ENCODE measurements around the gene CTPS1.
A peak's percentile ranks its signal among the peaks of the same experiment; 100 is the strongest.

Gene CTPS1

GRCh38 chr1:41022424-41022823 is 42.9 kb downstream of the CTPS1 start:
- no peak for DNase-seq

GRCh38 chr1:41023279-41023990 is 43.9 kb downstream of the CTPS1 start:
- DNase-seq: no peak

DNA sequence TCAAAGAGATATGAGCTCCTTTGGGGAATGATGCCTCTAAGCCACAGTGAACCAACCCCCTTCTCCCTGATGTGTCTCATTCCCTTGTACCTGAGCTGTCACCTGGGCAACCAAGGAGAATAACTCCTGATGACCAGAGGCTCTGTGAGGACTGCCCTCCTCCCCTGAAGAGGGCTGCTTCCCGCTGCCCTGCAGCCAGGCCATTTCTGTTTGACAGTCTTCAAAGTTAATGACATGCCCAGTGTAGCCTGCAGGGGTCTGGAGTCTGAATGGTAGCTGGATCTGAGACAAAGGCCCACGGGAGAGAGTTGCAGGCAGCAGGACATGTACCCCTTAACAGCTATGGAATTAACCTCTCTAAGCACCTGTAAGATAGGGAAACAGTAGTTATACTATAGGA is 45.5 kb downstream of the CTPS1 start:
- DNase-seq: no peak

DNA sequence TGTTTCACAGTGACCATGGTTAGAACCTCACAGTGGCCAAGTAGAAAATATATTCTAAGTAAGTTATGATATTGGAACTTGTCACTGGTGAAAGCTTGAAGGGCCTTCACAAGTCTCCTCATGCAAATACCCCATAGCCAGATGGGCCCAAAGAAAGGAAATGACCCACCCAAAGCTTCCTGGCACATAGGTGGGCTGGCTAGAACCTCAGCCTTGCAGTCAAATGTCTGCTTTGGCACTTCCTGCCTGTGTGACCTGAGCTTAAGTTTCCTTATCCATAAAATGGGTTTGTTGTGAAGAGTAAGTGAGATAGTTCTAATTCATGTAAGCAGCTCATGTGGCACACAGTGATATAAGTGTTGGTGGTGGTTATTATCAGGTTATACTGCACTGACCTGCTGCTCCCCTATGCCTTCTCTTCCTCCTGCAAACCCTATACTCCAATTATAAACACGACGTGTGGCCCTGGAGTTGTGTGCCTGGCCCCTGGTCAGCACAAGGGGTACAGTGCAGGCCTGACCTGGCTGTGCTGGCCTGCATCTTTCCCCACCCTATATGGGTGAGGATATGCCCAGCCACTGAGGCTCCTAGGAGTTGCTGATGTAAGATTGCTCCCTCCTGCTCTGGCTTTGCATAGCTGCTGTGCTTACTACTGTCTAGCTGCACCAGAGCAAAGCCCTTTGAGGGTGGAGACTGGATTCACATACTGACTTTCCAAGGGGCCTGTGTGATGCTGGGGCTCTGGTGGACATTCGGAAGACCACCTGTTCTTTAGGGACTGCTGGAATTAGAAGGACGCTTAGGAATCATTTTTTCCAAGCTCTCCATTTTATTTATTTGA is 46.7 kb downstream of the CTPS1 start:
- DNase-seq: no peak

DNA sequence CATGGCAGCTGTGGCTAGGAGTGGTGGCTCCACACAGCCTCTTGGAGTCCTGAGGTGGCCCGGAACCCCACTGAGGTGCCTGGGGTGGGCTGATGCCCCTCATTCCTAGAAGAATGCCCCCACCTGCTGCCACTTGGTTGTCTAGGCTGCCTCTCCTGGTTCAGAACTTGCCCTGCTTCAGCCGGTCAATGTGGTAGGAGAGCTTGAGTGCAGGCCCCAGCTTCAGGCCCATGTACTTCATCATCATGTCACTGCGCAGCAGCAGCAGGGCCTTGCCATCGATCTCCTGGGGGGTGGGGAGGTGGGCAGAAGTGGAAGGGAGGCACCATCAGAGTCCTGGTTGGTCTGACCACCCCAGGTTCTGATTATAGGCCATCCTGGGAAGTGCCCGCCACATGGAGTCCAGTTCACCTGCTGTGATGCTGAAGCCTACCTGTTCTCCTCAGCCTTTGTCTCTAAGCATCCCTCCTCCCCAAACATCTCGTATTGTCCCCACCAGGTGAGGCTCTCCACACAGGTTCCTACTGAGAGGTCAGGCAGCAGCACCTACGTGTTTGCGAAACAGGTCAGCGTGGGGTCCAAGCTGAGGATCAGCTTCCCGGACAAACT is 48.6 kb downstream of the CTPS1 start:
- DNase-seq: no peak

- no peak for DNase-seq
Observed at GRCh38 chr1:41030872-41031616, 51.5 kb downstream of the CTPS1 start.

GRCh38 chr1:41032147-41032546 is 52.7 kb downstream of the CTPS1 start:
- DNase-seq: no peak

DNA sequence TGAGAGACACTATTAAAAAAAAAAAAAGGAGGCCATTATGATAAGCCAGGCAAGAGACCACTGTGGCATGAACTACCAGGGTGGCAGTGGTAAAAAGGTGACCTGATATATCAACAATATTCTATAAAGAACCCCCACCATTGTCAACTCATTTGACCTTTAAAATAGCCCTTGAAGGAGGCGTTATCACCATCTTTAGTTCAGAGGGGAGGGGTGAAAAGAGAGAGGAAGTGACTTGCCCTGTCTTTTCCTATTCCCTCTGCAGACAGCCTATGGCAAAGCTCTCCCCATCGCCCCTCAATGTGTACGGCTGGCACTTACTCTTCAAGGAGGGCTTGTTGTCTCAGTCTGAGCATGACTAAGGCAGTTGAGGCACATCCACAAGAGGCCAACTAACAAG is 53.8 kb downstream of the CTPS1 start:
- no peak for DNase-seq

DNA sequence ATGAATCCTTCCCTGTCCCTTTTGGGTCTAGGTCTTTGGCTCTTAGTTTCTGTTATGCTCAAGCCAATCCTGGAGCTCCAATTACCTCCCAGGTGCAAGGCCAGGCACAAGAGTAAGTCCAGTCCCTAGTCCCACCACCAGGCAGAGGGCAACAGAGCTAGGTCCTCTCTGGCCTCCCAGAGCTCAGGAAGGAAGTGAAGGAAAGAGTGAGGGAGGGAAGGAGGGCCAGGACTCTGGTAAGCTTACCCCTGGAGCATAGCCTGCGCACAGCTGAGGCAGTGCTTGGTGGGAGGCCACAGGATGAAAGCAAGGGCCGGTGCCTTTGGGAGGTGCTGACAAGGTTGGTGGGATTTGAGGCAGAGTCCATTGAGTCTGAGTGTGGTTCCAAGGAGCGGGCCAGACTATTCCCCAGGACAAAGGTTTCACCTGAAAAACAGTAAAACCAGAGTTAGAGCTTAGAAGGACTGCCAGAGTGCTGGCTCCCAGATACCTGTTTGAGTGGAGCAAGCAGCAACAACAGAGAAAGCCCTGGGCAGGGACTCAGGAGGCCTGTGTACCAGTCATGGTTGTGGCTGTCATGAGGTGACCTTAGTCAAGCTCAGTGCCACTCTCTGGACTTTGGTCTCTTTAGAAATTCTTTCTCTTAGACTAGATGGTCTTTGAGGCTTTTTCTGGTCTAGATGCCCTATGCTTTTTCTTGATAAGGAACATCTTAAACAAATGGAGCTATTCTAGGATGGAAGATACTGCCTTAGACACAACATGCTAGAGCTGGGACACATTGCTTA is 57.8 kb downstream of the CTPS1 start:
- no peak for DNase-seq

GRCh38 chr1:41038110-41038509 is 58.6 kb downstream of the CTPS1 start:
- DNase-seq: no peak

DNA sequence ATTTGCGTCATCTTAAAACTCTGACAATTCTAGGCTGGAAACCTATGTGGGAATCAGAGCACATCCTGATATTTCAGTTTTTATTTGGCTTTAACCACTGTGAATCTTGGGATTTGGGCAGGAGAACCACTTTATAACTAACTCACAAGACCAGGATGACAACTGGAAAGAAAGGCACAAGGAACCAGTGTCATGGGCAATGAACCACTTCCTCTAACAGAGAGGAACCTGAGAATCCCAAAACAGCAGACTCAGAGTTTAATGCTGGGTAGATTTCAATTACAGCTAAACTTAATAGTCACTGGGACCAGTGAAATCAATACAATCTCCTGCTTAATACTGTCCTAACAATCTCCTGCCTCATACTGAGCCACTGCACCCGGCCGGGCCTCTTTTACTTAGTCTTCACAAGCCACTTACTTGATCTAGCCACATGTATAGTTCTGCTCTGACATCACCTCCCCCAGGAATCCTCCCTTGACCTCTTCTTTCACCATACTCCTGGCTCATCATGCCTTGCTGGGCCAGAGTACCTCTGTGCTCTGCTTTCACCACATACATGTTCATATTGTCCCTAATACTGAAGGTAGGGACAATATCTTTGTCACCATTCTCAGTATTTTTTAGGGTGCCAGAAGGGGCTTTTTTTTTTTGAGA is 62.2 kb downstream of the CTPS1 start:
- DNase-seq: no peak

- DNase-seq: no peak
Observed at GRCh38 chr1:41044187-41044586, 64.7 kb downstream of the CTPS1 start.

DNA sequence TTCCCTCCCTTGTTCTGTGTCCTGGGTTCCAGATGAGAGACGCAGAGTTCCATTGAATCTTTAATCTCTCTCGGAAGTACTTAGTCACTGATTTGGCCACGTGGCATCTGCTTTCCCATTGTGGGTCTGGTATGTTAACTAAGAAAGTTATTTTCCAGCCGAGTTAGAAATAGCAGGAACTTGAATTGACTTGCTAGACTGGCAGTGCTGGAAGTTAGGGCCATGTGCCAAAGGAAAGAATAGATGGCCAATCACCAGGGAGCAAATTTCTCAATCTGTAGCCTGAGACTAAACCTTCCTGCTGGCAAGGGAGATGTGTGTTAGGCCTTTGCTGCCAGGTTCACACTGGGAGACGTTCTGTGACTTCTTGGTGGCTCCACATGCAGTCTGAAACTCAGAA is 66.2 kb downstream of the CTPS1 start:
- DNase-seq: peak in 6 of 51 donors; percentile 10 to 18 (median 14)

- no peak for DNase-seq
Observed at GRCh38 chr1:41046347-41046775, 66.9 kb downstream of the CTPS1 start.

DNA sequence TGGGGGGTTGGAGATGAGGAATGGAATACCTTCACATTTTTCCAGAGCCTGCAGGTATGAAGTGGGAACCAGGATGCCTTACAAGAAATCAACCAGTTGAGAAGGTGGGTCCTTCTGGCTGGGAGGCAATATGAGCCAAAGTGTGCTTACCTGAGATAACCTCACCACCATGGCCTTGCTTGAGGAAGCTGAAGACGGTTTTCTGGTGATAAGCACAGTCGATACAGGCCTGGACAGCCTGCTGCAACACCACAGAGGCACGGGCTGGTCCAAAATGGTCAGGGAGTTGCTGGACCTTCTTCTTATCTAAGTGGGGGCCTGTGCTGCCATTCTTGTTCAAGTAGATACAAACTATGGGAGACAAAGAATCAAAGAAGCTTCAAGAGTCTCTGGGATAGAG is 69.0 kb downstream of the CTPS1 start:
- no peak for DNase-seq

DNA sequence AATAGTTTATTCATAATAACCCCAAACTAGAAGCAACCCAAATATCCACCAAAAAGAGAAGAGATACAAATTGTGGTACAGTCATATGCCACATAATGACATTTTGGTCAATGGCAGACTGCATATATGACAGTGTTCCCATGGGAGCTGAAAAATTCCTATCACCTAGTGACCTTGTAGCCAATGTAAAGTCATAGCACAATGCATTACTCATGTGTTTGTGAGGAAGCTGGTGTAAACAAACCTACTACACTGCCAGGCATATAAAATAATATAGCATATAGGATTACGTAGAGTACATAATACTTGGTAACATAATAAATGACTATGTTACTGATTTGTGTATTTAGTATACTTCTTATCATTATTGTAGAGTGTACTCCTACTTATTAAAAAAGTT is 71.5 kb downstream of the CTPS1 start:
- no peak for DNase-seq

- DNase-seq: no peak
Observed at GRCh38 chr1:41053316-41053715, 73.8 kb downstream of the CTPS1 start.

- DNase-seq: no peak
Observed at GRCh38 chr1:41056907-41057306, 77.4 kb downstream of the CTPS1 start.

Measured in hypothalamus (tissue), 51 donors.